ENCODE data around the gene ARHGAP9. TPM values are rescaled to one million over a fixed set of nuclear protein-coding genes. Genes with fewer than 3 reads are reported as not detected.
"Not testable (repeated sequence)": the region's sequence is repeated elsewhere in the genome, so short reads cannot be mapped to it uniquely, and the experiment has no call there.

Gene ARHGAP9
- total RNA-seq, 1 experiment from 2014 or later: 3.6 TPM

- no peak for ATAC-seq
- H3K36me3 Mint-ChIP-seq: peaks cover 78% of the 10 kb centered on the region
- POLR2A ChIA-PET: interaction anchor here (0.6 to 1.2 kb wide), 3 partner anchors 9 to 56 kb away, joined by 3 read pairs; partner anchors contain the start of gene GLI1
- no peaks in the 10 kb centered on the region for H3K9me3 Mint-ChIP-seq
- TF ChIP-seq RORB (CRISPR knock-in tag; IDR thresholded peaks at IDR 0.05) (no peak), TP53 (CRISPR knock-in tag; IDR thresholded peaks at IDR 0.05) (no peak), ATF2 (CRISPR knock-in tag; IDR thresholded peaks at IDR 0.05; ENCODE audit: borderline replicate concordance, low read depth) (no peak), NR3C1 (CRISPR knock-in tag; conservative IDR thresholded peaks at IDR 0.05; ENCODE audit: low read depth) (no peak), ZNF425 (CRISPR knock-in tag; conservative IDR thresholded peaks at IDR 0.05) (no peak), CBFB (CRISPR knock-in tag; IDR thresholded peaks at IDR 0.05; ENCODE audit: low read depth) (no peak), IRF2 (CRISPR knock-in tag; IDR thresholded peaks at IDR 0.05; ENCODE audit: borderline replicate concordance, low read depth) (no peak), ZNF512 (CRISPR knock-in tag; IDR thresholded peaks at IDR 0.05; ENCODE audit: borderline replicate concordance) (no peak), ZNF396 (CRISPR knock-in tag; IDR thresholded peaks at IDR 0.05; ENCODE audit: borderline replicate concordance) (no peak), SMAD4 (CRISPR knock-in tag; IDR thresholded peaks at IDR 0.05) (no peak)
- no peak overlapping the region for H3K27ac Mint-ChIP-seq
- CTCF ChIA-PET: interaction anchor here (1.1 kb wide), 1 partner anchor 68 kb away, joined by 4 read pairs; no protein-coding TSS in a partner anchor
- H3K27me3 Mint-ChIP-seq (ENCODE audit: low read depth): no peaks in the 10 kb centered on the region
- no peak overlapping the region for H3K4me3 Mint-ChIP-seq
- peaks cover 14% of the 10 kb centered on the region for H3K4me1 Mint-ChIP-seq
- DNase-seq (ENCODE audit: low spot score): no peak
These were observed 35.2 kb upstream of the ARHGAP9 start for GRCh38 chr12:57514720-57515407.

GRCh38 chr12:57514246-57514645 is 34.6 kb upstream of the ARHGAP9 start:
- peaks cover 83% of the 10 kb centered on the region for H3K36me3 Mint-ChIP-seq

GRCh38 chr12:57513677-57514076 is 34.0 kb upstream of the ARHGAP9 start:
- not testable (repeated sequence) for H3K27me3 Mint-ChIP-seq (ENCODE audit: low read depth); H3K9me3 Mint-ChIP-seq; H3K4me3 Mint-ChIP-seq; H3K27ac Mint-ChIP-seq; DNase-seq (ENCODE audit: low spot score); H3K4me1 Mint-ChIP-seq; ATAC-seq
- POLR2A ChIA-PET: interaction anchor here (0.7 kb wide), 1 partner anchor 339 kb away, joined by 3 read pairs; no protein-coding TSS in a partner anchor
- peaks cover 85% of the 10 kb centered on the region for H3K36me3 Mint-ChIP-seq
- CTCF ChIA-PET: interaction anchor here (0.6 kb wide), 1 partner anchor 213 kb away, joined by 3 read pairs; no protein-coding TSS in a partner anchor

More at GRCh38 chr12:57514246-57514645, 34.6 kb upstream of the ARHGAP9 start:
- ATAC-seq; DNase-seq (ENCODE audit: low spot score); H3K9me3 Mint-ChIP-seq; H3K4me3 Mint-ChIP-seq; CTCF ChIA-PET; H3K27ac Mint-ChIP-seq; H3K4me1 Mint-ChIP-seq; H3K27me3 Mint-ChIP-seq (ENCODE audit: low read depth): not testable (repeated sequence)
- POLR2A ChIA-PET: interaction anchor here (0.7 to 0.8 kb wide), 2 partner anchors 10 to 339 kb away, joined by 3 read pairs; no protein-coding TSS in a partner anchor

- H3K27ac Mint-ChIP-seq: no peak overlapping the region
- H3K36me3 Mint-ChIP-seq: peaks cover 86% of the 10 kb centered on the region
- ATAC-seq (no peak), DNase-seq (ENCODE audit: low spot score) (no peak)
- H3K4me1 Mint-ChIP-seq: peaks cover under 1% of the 10 kb centered on the region
- no peaks in the 10 kb centered on the region for H3K9me3 Mint-ChIP-seq
- no peak overlapping the region for H3K4me3 Mint-ChIP-seq
- ChIA-PET POLR2A (no interaction called here), CTCF (interaction anchor here (0.6 to 1.5 kb wide), 2 partner anchors 15 to 213 kb away, joined by 3 to 5 read pairs; no protein-coding TSS in a partner anchor)
- no peaks in the 10 kb centered on the region for H3K27me3 Mint-ChIP-seq (ENCODE audit: low read depth)
- no peak for TF ChIP-seq STAT6 (CRISPR knock-in tag; conservative IDR thresholded peaks at IDR 0.05; ENCODE audit: low read depth)
- TF ChIP-seq GABPB1 (CRISPR knock-in tag; IDR thresholded peaks at IDR 0.05): no peak
- TF ChIP-seq MAX (CRISPR knock-in tag; IDR thresholded peaks at IDR 0.05): no peak
- no peak for TF ChIP-seq ZNF263 (CRISPR knock-in tag; IDR thresholded peaks at IDR 0.05; ENCODE audit: low read depth)
- no peak for TF ChIP-seq FOXP1 (CRISPR knock-in tag; IDR thresholded peaks at IDR 0.05; ENCODE audit: borderline replicate concordance)
- no peak for TF ChIP-seq KAT7 (CRISPR knock-in tag; IDR thresholded peaks at IDR 0.05; ENCODE audit: borderline replicate concordance)
- TF ChIP-seq SMAD4 (CRISPR knock-in tag; IDR thresholded peaks at IDR 0.05): no peak
- TF ChIP-seq ZBTB43 (CRISPR knock-in tag; IDR thresholded peaks at IDR 0.05): no peak
- TF ChIP-seq ESRRA (CRISPR knock-in tag; IDR thresholded peaks at IDR 0.05; ENCODE audit: borderline replicate concordance): no peak
These were observed 33.6 kb upstream of the ARHGAP9 start for GRCh38 chr12:57513266-57513665.
